Effector memory CD8-positive, alpha-beta T cell (primary cell): Measurements from ENCODE around the gene ABLIM2.

Source experiments
- ATAC-seq: fragments of 150-1000 bp; cut with Tn5 transposase; replicated peaks from 2 replicates; pipeline ENCODE4 v1.10.0; 2021; ENCODE audit warnings: mild to moderate bottlenecking, moderate library complexity
- DNase-seq, 3 experiments: peaks; one replicate each; pipeline ENCODE4 v3.0.0; 2021
- H3K27ac Mint-ChIP-seq, 2 donors: one replicate each; pipeline ENCODE4 v1.8.0; 2022; ENCODE audit warnings: mild to moderate bottlenecking in 2 of 2, mixed read lengths in 2 of 2, moderate library complexity in 2 of 2
- H3K27me3 Mint-ChIP-seq, 2 donors: one replicate each; pipeline ENCODE4 v1.8.0; 2022; ENCODE audit warnings: mixed read lengths in 2 of 2
- H3K36me3 Mint-ChIP-seq: one replicate; pipeline ENCODE4 v1.8.0; 2022; ENCODE audit warnings: mild to moderate bottlenecking, moderate library complexity, mixed read lengths; ENCODE audit not compliant: insufficient read depth
- H3K4me1 Mint-ChIP-seq, 2 donors: one replicate each; pipeline ENCODE4 v1.8.0; 2022; ENCODE audit warnings: low read depth in 2 of 2, mixed read lengths in 2 of 2
- H3K4me3 Mint-ChIP-seq, 2 donors: one replicate each; pipeline ENCODE4 v1.8.0; 2022; ENCODE audit warnings: mild to moderate bottlenecking in 2 of 2, mixed read lengths in 2 of 2, moderate library complexity in 2 of 2
- H3K9me3 Mint-ChIP-seq, 2 donors: one replicate each; pipeline ENCODE4 v1.8.0; 2022; ENCODE audit warnings: mixed read lengths in 2 of 2

ABLIM2 gene

DNA sequence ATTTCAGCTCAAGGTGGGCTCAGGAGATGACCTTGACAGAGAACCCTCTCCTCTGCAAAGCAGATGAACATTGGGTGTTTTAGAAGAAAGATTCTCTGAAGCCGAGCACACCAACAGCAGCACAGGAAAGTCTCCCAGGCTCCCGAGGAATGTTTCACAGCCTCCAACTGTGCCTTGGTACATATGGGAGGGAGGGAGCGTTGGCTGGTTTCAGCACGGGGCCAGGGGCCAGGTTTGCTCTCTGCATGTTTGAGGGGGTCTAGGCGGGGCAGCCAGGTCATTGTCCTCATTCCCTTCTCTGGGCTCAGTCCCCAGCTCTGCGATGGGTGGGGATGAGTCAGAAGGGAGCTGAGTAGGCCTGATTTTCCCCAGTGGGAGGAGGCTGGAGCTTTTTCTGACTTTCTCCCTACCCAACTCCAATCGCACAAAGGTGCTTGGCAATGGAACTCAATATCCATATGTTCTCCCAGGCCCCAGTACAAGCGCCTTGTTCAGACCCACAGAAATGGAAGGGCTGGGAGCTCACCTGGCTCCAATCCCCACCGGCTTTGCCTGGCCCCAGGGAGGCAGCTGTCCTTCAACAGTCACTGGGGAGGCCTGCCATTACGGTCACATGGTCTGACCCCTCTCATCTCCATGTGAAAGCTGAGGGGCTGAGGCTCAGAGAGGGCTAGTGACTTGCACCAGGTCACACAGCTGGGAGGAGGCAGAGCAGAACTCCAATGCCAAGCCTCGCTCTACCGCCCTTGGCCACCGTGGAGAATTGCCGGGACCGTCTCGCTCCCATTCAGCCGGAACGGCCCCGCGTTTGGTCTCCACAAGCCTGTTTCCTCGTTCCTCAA, 110.6 kb downstream of the ABLIM2 start:
- ATAC-seq: no peak
- H3K4me3 Mint-ChIP-seq: peak overlapping the region in 1 of 2 donors; percentile 43
- no peaks in the 10 kb centered on the region for H3K9me3 Mint-ChIP-seq
- H3K36me3 Mint-ChIP-seq: peaks cover 6% of the 10 kb centered on the region
- DNase-seq: no peak
- H3K27ac Mint-ChIP-seq: peak overlapping the region in 1 of 2 donors; percentile 57
- H3K27me3 Mint-ChIP-seq: peaks cover 0 to 27% of the 10 kb centered on the region in 2 donors
- peaks cover 13 to 19% of the 10 kb centered on the region in 2 donors for H3K4me1 Mint-ChIP-seq

GRCh38 chr4:8046925-8047541, 111.6 kb downstream of the ABLIM2 start:
- H3K9me3 Mint-ChIP-seq: no peaks in the 10 kb centered on the region
- H3K4me3 Mint-ChIP-seq: peak overlapping the region; percentile 43 to 58
- DNase-seq (peak; percentile 48 to 68 (median 53)), ATAC-seq (peak; percentile 99)
- H3K27ac Mint-ChIP-seq: peak overlapping the region; percentile 57 to 67
- peaks cover 6% of the 10 kb centered on the region for H3K36me3 Mint-ChIP-seq
- peaks cover 13 to 19% of the 10 kb centered on the region in 2 donors for H3K4me1 Mint-ChIP-seq
- peaks cover 0 to 27% of the 10 kb centered on the region in 2 donors for H3K27me3 Mint-ChIP-seq

GRCh38 chr4:8045909-8046308, 112.7 kb downstream of the ABLIM2 start:
- H3K27me3 Mint-ChIP-seq: peaks cover 0 to 27% of the 10 kb centered on the region in 2 donors
- ATAC-seq (no peak), DNase-seq (no peak)
- peaks cover 13 to 19% of the 10 kb centered on the region in 2 donors for H3K4me1 Mint-ChIP-seq
- H3K36me3 Mint-ChIP-seq: peaks cover 6% of the 10 kb centered on the region
- H3K27ac Mint-ChIP-seq: peak overlapping the region in 1 of 2 donors; percentile 57
- no peaks in the 10 kb centered on the region for H3K9me3 Mint-ChIP-seq
- no peak overlapping the region for H3K4me3 Mint-ChIP-seq

DNA sequence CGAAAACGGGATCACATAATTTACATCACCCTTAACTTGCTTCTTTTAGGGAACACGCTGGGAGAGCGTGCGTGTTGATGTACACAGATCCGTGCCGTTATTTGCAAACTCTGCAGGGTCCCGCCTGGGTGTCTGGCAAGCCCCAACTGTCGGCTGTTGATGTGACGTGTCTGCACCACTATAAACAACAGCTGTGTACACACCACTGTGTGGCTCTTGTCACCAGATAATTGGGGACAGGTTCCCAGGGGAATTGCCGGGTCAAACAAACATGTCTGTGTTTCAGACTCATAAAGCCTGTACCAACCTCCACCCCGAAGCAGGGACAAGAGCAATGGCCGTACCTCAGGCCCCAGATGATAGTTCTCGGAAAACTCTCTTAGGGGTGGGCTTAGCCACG, 113.9 kb downstream of the ABLIM2 start:
- Mint-ChIP-seq H3K36me3 (peaks cover 6% of the 10 kb centered on the region), H3K27ac (no peak overlapping the region), H3K4me1 (peaks cover 13 to 19% of the 10 kb centered on the region in 2 donors), H3K27me3 (peaks cover 0 to 28% of the 10 kb centered on the region in 2 donors), H3K9me3 (no peaks in the 10 kb centered on the region), H3K4me3 (no peak overlapping the region)
- DNase-seq (no peak), ATAC-seq (no peak)

DNA sequence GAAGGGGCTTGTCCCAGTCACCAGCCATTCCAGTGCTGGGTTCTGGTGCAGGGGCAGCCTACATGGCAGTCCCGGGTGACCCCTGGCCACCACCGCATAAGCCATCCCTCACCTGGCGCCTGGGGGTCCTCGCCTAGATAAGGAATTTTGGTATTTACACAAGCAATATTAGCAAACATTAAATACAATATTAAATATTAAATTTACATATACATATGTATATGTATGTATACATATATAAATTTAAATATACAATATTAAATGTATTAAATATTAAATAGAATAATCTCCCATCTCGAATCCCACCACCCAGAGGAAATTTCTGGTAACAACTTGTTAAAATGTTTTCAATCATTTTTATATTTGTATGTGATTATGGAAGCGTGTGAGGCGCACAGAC, 114.4 kb downstream of the ABLIM2 start:
- peaks cover 6% of the 10 kb centered on the region for H3K36me3 Mint-ChIP-seq
- H3K27ac Mint-ChIP-seq: no peak overlapping the region
- H3K9me3 Mint-ChIP-seq: no peaks in the 10 kb centered on the region
- H3K4me3 Mint-ChIP-seq: no peak overlapping the region
- peaks cover 13 to 19% of the 10 kb centered on the region in 2 donors for H3K4me1 Mint-ChIP-seq
- H3K27me3 Mint-ChIP-seq: peaks cover 0 to 28% of the 10 kb centered on the region in 2 donors
- ATAC-seq (no peak), DNase-seq (no peak)

- no peak for DNase-seq
- no peak for ATAC-seq
- Mint-ChIP-seq H3K4me3 (no peak overlapping the region), H3K27ac (no peak overlapping the region), H3K9me3 (no peaks in the 10 kb centered on the region), H3K36me3 (peaks cover 4% of the 10 kb centered on the region), H3K27me3 (peaks cover 0 to 28% of the 10 kb centered on the region in 2 donors), H3K4me1 (peaks cover 13 to 19% of the 10 kb centered on the region in 2 donors)
These were observed 115.0 kb downstream of the ABLIM2 start for GRCh38 chr4:8043596-8043995.

DNA sequence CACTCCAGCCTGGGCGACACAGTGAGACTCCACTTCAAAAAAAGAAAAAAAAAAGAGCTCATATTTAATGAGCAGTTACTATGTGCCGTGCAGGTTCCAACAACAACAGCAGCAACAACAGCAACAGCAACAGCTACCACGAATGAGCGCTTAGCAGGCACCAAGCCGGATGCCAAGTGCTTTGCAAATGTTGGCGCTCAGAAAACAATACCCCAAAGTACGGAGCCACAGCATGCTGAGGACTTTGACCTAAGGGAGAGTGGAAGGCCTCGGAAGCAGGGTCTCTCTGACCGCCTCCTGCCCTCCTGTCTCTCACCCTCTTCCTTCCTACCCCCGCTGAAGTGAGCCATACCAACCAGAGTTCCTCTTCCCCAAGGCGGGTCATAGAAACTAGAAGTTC, 116.7 kb downstream of the ABLIM2 start:
- Mint-ChIP-seq H3K27ac (no peak overlapping the region), H3K36me3 (peaks cover 3% of the 10 kb centered on the region), H3K4me1 (peaks cover 7 to 9% of the 10 kb centered on the region in 2 donors), H3K27me3 (peaks cover 0 to 30% of the 10 kb centered on the region in 2 donors), H3K4me3 (no peak overlapping the region), H3K9me3 (no peaks in the 10 kb centered on the region)
- DNase-seq (no peak), ATAC-seq (no peak)

GRCh38 chr4:8041172-8041571, 117.4 kb downstream of the ABLIM2 start:
- no peak overlapping the region for H3K4me3 Mint-ChIP-seq
- no peaks in the 10 kb centered on the region for H3K9me3 Mint-ChIP-seq
- no peak overlapping the region for H3K27ac Mint-ChIP-seq
- H3K27me3 Mint-ChIP-seq: peaks cover 0 to 23% of the 10 kb centered on the region in 2 donors
- H3K4me1 Mint-ChIP-seq: peaks cover under 1 to 2% of the 10 kb centered on the region in 2 donors
- H3K36me3 Mint-ChIP-seq: no peaks in the 10 kb centered on the region
- no peak for DNase-seq
- ATAC-seq: no peak

GRCh38 chr4:8040607-8041006, 118.0 kb downstream of the ABLIM2 start:
- peaks cover 0 to 22% of the 10 kb centered on the region in 2 donors for H3K27me3 Mint-ChIP-seq
- peaks cover 0 to 4% of the 10 kb centered on the region in 2 donors for H3K4me1 Mint-ChIP-seq
- H3K27ac Mint-ChIP-seq: no peak overlapping the region
- H3K36me3 Mint-ChIP-seq: no peaks in the 10 kb centered on the region
- no peak overlapping the region for H3K4me3 Mint-ChIP-seq
- ATAC-seq (no peak), DNase-seq (no peak)
- no peaks in the 10 kb centered on the region for H3K9me3 Mint-ChIP-seq

DNA sequence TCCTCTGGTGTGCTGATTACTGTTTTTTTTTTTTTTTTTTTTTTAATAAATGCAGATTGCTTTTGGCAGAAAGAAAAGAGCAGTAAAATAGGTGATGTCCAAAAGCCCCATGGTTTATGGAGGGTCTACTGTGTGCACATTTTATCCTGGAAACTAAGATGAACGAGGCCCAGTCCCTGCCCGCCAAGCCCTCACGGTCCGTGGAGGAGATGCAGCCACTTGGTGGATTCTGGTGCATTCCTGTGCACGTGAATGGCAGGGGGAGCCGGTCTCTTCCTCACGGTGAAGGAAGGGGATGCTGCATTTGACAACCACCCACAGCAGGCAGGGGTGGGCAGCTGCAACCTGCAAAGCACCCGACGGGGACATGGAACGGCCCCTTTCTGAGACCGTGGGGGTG, 118.8 kb downstream of the ABLIM2 start:
- H3K9me3 Mint-ChIP-seq: no peaks in the 10 kb centered on the region
- peaks cover 0 to 29% of the 10 kb centered on the region in 2 donors for H3K27me3 Mint-ChIP-seq
- no peak overlapping the region for H3K4me3 Mint-ChIP-seq
- ATAC-seq: no peak
- peaks cover 7 to 11% of the 10 kb centered on the region in 2 donors for H3K4me1 Mint-ChIP-seq
- H3K27ac Mint-ChIP-seq: no peak overlapping the region
- DNase-seq: no peak
- H3K36me3 Mint-ChIP-seq: peaks cover 3% of the 10 kb centered on the region

- Mint-ChIP-seq H3K27ac (no peak overlapping the region), H3K36me3 (peaks cover 3% of the 10 kb centered on the region), H3K9me3 (no peaks in the 10 kb centered on the region), H3K4me3 (no peak overlapping the region), H3K27me3 (peaks cover 0 to 29% of the 10 kb centered on the region in 2 donors), H3K4me1 (peaks cover 7 to 11% of the 10 kb centered on the region in 2 donors)
- ATAC-seq: no peak
- no peak for DNase-seq
These were observed 119.3 kb downstream of the ABLIM2 start for GRCh38 chr4:8039290-8039689.

DNA sequence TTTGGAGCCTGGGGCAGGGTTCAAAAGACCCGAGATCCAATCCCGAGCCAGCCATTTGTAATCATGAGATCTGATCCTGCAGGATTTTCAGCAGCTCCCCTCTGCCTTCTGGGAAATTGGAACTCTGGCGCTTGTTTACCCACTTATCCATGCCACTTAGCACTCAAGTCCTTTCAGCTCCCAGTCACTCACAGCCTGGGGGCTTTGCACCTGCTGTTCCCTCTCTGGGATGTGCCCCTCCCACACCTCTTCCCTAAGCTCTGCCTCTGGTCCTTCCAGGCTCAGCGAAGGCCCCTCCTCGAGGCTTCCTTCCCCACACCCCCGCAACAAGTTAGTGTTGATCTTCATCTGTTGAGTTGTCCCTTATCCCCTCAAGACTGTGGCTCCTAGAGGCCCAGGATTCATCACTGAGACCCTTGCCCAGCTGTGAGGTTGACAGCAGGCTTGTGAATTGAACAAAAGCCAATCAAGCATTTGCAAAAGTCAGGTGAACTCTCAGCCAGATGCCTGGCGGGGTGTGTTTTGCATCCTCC, 119.8 kb downstream of the ABLIM2 start:
- Mint-ChIP-seq H3K9me3 (no peaks in the 10 kb centered on the region), H3K4me3 (no peak overlapping the region), H3K4me1 (peaks cover 7 to 11% of the 10 kb centered on the region in 2 donors), H3K27ac (no peak overlapping the region), H3K36me3 (peaks cover 3% of the 10 kb centered on the region), H3K27me3 (peaks cover 0 to 29% of the 10 kb centered on the region in 2 donors)
- DNase-seq: no peak
- no peak for ATAC-seq

GRCh38 chr4:8038083-8038482, 120.5 kb downstream of the ABLIM2 start:
- Mint-ChIP-seq H3K27ac (no peak overlapping the region), H3K4me3 (no peak overlapping the region), H3K36me3 (peaks cover 3% of the 10 kb centered on the region), H3K4me1 (peaks cover 7 to 11% of the 10 kb centered on the region in 2 donors), H3K9me3 (no peaks in the 10 kb centered on the region), H3K27me3 (peaks cover 0 to 29% of the 10 kb centered on the region in 2 donors)
- ATAC-seq (no peak), DNase-seq (no peak)
